GM10847 (cell line): ENCODE results near the gene ADGRV1.

ENCODE experiments used
- POLR2A ChIP-seq: IDR thresholded peaks from 2 replicates; pipeline ENCODE4 v1.6.1; 2011; ENCODE audit not compliant: insufficient read length; ENCODE audit errors: extremely low read depth

ADGRV1 gene

GRCh38 chr5:90558344-90559192, at the start of gene ADGRV1:
ADGRV1 (plus strand) TSS chr5:90558797; CDS start chr5:90558896, 99 bp downstream.
- TF ChIP-seq POLR2A: no peak

GRCh38 chr5:90510438-90510837, 48.2 kb upstream of the ADGRV1 start:
- TF ChIP-seq POLR2A: no peak

GRCh38 chr5:90514520-90514919, 44.1 kb upstream of the ADGRV1 start:
- TF ChIP-seq POLR2A: no peak

GRCh38 chr5:90518661-90519060, 39.9 kb upstream of the ADGRV1 start:
- no peak for TF ChIP-seq POLR2A

GRCh38 chr5:90519081-90519480, 39.5 kb upstream of the ADGRV1 start:
- no peak for TF ChIP-seq POLR2A

GRCh38 chr5:90528601-90529193, 29.9 kb upstream of the ADGRV1 start:
- no peak for TF ChIP-seq POLR2A

- peak; percentile 76 for TF ChIP-seq POLR2A
Measured at GRCh38 chr5:90529194-90529938, 29.2 kb upstream of the ADGRV1 start, which contains the start of gene LYSMD3. LYSMD3 (minus strand) TSS chr5:90529584; CDS start chr5:90525289, 4,295 bp downstream.

GRCh38 chr5:90529939-90530677, 28.5 kb upstream of the ADGRV1 start:
- no peak for TF ChIP-seq POLR2A

- no peak for TF ChIP-seq POLR2A
Measured at GRCh38 chr5:90530736-90531487, 27.7 kb upstream of the ADGRV1 start.

GRCh38 chr5:90533794-90534193, 24.8 kb upstream of the ADGRV1 start:
- TF ChIP-seq POLR2A: no peak

- TF ChIP-seq POLR2A: no peak
Measured at GRCh38 chr5:90534922-90535321, 23.7 kb upstream of the ADGRV1 start.

GRCh38 chr5:90542827-90543519, 15.6 kb upstream of the ADGRV1 start:
- TF ChIP-seq POLR2A: no peak

GRCh38 chr5:90545511-90545910, 13.1 kb upstream of the ADGRV1 start:
- no peak for TF ChIP-seq POLR2A

- no peak for TF ChIP-seq POLR2A
Measured at GRCh38 chr5:90546216-90546837, 12.3 kb upstream of the ADGRV1 start.

GRCh38 chr5:90547072-90547536, 11.5 kb upstream of the ADGRV1 start:
- TF ChIP-seq POLR2A: no peak
